BE2C (cell line): ENCODE data around the gene DROSHA.

Experiments used
- DNase-seq: peaks from one replicate; pipeline ENCODE4 v3.0.0-alpha.2; 2020
- H3K27me3 ChIP-seq: fragments of 250-450 bp; sonication (Bioruptor Pico); 2 replicates; pipeline ENCODE4 v1.5.1; 2020; ENCODE audit warnings: mild to moderate bottlenecking
- H3K36me3 ChIP-seq: fragments of 250-450 bp; sonication (Bioruptor Pico); 2 replicates; pipeline ENCODE4 v1.5.1; 2020; ENCODE audit warnings: mild to moderate bottlenecking
- H3K4me1 ChIP-seq: fragments of 250-450 bp; sonication (Bioruptor Pico); 2 replicates; pipeline ENCODE4 v1.5.1; 2020
- H3K4me3 ChIP-seq: 2 replicates; pipeline ENCODE4 v1.5.1; 2011; ENCODE audit warnings: low read depth, low read length
- H3K9me3 ChIP-seq: fragments of 250-450 bp; sonication (Bioruptor Pico); 2 replicates; pipeline ENCODE4 v1.5.1; 2020
- TF ChIP-seq, protein P1 (sequence below): IDR thresholded peaks from 2 replicates; pipeline ENCODE4 v1.5.1; 2012; ENCODE audit warnings: mild to moderate bottlenecking, low read depth, low read length

Gene DROSHA

DNA sequence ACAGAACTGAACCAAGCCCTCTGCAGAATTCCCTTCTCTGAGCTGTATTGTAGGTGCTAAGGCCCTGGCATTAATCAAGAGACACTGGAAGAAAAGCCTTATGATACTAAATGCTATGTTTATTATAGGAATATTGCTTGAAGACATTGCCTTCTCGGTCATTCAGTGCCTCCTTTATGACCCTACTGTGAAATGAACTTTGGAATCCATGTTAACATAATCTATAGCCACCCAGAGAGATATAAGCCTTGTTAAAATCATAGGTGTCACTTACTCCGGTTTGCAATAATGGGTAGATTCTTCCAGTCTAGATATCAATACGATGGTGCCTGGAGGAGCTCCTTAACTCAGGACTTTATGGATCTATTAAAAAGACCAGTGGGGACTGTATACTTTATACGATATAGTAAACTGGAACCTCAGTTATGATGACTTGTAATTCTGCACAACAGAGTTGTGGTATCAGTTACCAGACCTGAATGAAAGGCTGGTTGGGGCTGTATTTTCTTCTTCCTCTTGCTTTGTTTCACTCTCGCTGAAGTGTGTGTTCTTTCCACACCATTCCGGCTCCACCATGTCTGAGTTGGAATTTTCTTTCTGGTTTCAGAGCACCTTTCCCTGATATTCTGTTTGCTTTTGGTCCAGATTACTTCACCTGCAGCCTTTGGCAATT, 154.5 kb downstream of the DROSHA start:
- no peaks in the 10 kb centered on the region for H3K27me3 ChIP-seq
- TF ChIP-seq, protein P1, sequence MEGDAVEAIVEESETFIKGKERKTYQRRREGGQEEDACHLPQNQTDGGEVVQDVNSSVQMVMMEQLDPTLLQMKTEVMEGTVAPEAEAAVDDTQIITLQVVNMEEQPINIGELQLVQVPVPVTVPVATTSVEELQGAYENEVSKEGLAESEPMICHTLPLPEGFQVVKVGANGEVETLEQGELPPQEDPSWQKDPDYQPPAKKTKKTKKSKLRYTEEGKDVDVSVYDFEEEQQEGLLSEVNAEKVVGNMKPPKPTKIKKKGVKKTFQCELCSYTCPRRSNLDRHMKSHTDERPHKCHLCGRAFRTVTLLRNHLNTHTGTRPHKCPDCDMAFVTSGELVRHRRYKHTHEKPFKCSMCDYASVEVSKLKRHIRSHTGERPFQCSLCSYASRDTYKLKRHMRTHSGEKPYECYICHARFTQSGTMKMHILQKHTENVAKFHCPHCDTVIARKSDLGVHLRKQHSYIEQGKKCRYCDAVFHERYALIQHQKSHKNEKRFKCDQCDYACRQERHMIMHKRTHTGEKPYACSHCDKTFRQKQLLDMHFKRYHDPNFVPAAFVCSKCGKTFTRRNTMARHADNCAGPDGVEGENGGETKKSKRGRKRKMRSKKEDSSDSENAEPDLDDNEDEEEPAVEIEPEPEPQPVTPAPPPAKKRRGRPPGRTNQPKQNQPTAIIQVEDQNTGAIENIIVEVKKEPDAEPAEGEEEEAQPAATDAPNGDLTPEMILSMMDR = no peak
- no peak for DNase-seq

DNA sequence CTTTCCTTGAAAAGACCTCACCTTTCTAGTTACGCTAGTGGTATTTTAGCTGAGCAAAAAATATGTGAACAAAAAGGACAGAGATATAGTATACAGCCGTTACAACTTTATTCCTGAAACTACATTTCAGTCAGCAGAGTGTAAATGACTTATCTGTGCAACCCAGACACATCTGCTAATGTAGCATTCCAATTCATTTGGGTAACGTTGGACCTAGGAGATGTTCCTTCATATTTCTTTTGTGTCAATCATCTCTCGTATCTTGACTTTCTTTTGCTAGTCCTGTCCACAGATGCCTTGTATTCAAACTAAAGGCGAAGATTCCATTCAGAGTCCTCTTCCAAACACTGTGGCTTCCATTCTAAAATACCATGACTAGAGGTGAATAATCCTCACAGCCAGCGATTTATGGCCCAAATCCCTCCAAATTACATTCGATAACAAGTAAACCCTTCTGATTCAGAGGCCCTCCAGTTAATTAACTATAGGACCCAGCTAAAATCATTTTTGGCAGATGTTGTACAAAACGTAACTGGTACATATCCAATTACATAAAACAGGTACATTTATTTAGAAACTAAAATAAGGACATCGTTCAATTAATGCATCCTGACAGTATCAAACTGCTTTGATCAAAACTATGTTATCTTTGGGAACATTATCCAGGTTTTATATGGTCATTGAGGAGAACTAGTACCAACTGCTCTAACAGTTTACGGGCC, 155.7 kb downstream of the DROSHA start:
- Histone ChIP-seq H3K36me3 (no peaks in the 10 kb centered on the region), H3K4me1 (peaks cover 6% of the 10 kb centered on the region), H3K27me3 (no peaks in the 10 kb centered on the region), H3K9me3 (no peaks in the 10 kb centered on the region), H3K4me3 (no peak overlapping the region)
- TF ChIP-seq, protein P1 = no peak
- DNase-seq = no peak

More for the DNA sequence above, 154.5 kb downstream of the DROSHA start:
- H3K4me3 ChIP-seq = no peak overlapping the region
- no peaks in the 10 kb centered on the region for H3K36me3 ChIP-seq
- peaks cover 6% of the 10 kb centered on the region for H3K4me1 ChIP-seq
- H3K9me3 ChIP-seq = no peaks in the 10 kb centered on the region

DNA sequence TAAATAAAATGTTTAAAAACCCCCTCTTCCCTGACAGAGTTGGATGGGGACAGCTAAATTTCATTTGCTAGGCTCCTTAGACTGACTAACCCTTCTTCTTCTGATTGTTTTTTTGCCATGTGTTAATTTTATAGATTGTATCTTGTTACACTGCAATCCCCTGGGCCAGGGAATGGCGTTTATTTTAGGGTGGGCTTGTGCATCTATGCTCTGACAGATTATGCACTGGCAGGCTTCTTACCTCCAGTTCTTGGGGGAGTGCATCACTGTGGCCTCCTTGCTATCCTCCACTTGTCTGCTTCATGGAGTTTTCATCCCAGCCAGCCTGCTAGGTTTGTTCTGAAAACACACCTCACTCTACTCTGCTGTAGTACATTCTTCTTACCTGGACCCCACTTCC, 159.8 kb downstream of the DROSHA start:
- DNase-seq = no peak
- H3K36me3 ChIP-seq = no peaks in the 10 kb centered on the region
- H3K4me1 ChIP-seq = peaks cover 6% of the 10 kb centered on the region
- H3K4me3 ChIP-seq = no peak overlapping the region
- TF ChIP-seq, protein P1 = no peak
- no peaks in the 10 kb centered on the region for H3K27me3 ChIP-seq
- H3K9me3 ChIP-seq = no peaks in the 10 kb centered on the region

DNA sequence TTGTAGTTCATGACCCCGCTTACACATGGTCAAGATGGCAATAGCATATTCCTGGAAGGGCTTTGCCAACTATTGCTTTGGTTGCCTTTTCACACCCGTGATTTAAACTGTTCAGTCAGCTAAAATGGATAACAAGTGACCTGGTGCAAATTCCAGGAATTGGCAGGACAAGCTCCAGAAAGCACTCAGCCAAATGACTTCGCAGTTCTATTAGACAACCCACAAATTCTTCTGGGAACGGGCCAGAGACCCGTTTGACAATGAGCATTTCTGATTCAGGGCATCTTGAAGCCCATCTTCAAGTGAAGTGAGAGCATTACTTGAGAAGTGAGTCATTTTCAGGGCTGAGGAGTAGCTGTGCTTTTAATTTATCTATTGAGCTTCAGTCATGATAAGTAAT, 165.0 kb downstream of the DROSHA start:
- Histone ChIP-seq H3K4me3 (no peak overlapping the region), H3K27me3 (no peaks in the 10 kb centered on the region), H3K36me3 (no peaks in the 10 kb centered on the region), H3K9me3 (no peaks in the 10 kb centered on the region), H3K4me1 (no peaks in the 10 kb centered on the region)
- TF ChIP-seq, protein P1 = no peak
- no peak for DNase-seq

DNA sequence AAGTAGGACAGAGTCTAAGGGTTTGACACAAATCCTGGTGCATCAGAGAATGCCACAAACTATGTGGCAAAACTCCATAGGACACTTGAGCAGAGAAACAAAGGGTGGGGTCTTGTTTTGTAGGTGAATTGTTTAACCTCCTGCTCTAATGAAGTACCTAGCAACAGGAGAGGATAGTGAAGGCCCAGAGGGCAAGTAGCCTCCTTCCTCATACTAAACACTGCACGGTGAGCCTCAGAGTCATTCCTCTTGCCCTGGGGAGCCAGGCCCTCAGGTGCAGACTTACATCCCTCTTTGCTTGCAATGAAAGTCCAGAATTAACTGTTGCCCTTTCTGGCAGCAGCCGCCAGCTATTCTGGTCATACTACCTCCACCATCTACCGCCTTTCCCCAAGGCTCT, 166.1 kb downstream of the DROSHA start:
- TF ChIP-seq, protein P1 = no peak

DNA sequence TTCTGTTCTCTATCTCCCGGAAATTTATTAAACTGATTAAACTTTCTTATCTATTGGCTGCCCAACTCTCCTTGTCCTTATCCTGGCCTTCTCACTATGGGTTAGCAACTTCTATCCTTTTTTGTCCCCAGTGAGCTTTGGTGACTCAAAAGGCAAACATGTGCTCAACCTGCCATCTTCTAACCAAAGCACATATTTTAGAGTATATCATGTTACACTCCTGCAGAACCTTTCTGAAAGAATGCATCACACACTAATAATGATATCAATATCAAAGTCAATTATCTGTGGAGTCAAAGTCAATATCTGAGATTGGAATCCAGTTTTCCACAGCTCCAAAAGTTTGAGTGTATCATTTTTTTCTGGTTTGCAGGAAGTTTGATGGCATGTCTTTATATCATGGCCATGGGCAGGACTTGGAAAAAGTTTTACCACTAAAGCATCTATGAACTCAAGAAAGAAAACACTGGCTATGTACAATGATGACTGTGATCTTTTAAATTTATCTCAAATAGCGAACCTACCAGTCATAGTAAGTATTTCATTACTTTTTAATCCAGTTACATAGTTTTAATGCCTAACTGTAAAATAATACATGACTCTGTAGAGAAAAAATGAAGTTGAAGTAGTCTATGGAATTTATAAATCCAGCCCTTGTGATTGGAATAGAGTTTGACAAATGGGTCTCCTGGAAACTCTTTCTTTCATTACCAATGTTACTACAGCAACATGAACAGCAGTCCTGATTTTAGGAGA, 166.8 kb downstream of the DROSHA start:
- no peak for DNase-seq
- TF ChIP-seq, protein P1 = no peak
- Histone ChIP-seq H3K4me3 (no peak overlapping the region), H3K36me3 (no peaks in the 10 kb centered on the region), H3K4me1 (peaks cover 5% of the 10 kb centered on the region; the same call in 1 of the 2 replicates), H3K9me3 (no peaks in the 10 kb centered on the region), H3K27me3 (no peaks in the 10 kb centered on the region)

More for the DNA sequence above, 166.1 kb downstream of the DROSHA start:
- Histone ChIP-seq H3K27me3 (no peaks in the 10 kb centered on the region), H3K4me3 (no peak overlapping the region), H3K4me1 (peaks cover 5% of the 10 kb centered on the region; the same call in 1 of the 2 replicates), H3K9me3 (no peaks in the 10 kb centered on the region), H3K36me3 (no peaks in the 10 kb centered on the region)
- DNase-seq = no peak
